ENCODE measurements around the gene TIMM29.

The TIMM29 gene

DNA sequence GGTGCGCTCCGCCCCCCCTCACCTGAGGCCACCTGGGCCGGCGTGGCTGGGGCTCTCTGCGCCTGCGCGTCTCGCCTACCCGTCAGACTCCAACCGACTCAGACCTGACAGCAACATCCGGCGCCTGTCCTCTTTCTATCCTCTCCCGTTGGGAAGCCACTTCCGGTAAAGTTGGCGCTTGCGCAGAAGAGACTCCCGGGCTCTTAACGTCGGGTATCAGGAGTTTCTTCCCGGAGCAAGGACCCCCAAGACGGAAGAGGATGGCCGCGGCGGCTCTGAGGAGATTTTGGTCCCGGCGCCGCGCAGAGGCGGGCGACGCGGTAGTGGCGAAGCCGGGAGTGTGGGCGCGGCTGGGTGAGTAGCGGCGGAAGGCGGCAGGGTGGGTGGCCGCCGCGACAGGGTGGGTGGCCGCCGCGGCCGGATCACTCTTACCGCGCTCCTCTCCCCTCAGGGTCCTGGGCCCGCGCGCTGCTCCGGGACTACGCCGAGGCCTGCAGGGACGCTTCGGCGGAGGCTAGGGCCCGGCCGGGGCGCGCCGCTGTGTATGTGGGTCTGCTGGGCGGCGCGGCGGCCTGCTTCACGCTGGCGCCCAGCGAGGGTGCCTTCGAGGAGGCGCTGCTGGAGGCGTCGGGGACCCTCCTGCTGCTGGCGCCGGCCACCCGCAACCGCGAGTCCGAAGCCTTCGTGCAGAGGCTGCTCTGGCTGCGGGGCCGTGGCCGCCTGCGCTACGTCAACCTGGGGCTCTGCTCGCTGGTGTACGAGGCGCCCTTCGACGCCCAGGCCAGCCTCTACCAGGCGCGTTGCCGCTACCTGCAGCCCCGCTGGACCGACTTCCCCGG, at the start of gene TIMM29, which contains the start of gene YIPF2:
TSS of gene TIMM29 (plus strand) at position 249 of the 839 bp plus-strand sequence. CDS start at position 261, 12 bp downstream.
TSS of gene YIPF2 (minus strand) at position 77 of the 839 bp plus-strand sequence. CDS start 229 bp downstream, outside the sequence.
- peak; percentile 95 to 97 for DNase-seq

DNA sequence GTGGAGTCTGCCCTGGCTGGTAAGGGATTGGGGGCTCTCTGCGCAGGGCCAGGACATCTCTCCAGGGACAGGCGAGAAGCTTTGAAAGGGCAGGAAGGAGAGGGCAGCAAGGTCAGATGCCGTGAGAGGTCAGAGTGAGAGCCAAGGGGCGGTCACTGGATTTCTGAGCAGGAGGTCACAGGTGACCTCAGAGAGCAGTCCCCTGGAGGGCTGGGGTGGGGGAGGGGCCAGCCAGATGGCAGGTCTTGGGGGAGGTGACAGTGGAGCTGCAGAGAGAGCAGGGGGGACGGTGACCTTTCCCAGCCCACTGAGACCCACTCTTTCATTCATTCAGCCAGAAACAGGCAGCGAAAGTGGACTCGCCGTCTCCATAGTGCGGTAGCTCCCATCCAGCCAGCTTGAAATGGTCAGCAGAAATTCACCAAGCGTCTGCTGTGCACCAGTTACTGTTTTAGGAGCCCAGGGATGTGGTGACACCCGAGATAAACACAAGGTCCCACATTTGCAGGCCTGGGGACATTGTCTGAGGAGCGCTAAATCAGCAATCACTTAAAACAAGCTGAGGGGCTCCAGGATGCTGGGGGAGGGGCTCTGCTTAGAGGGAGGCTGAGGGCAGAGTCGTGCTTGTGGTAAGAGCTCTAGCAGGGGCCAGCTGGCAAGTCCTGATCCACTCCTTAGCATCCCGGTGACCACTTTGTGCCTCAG, 47.1 kb upstream of the TIMM29 start:
- DNase-seq = no peak

GRCh38 chr19:10882108-10882457, 46.5 kb upstream of the TIMM29 start:
- DNase-seq = no peak

GRCh38 chr19:10884274-10884673, 44.3 kb upstream of the TIMM29 start:
- no peak for DNase-seq

GRCh38 chr19:10885201-10886169, 43.1 kb upstream of the TIMM29 start:
- no peak for DNase-seq

- no peak for DNase-seq
Measured at GRCh38 chr19:10887616-10888367, 40.8 kb upstream of the TIMM29 start.

DNA sequence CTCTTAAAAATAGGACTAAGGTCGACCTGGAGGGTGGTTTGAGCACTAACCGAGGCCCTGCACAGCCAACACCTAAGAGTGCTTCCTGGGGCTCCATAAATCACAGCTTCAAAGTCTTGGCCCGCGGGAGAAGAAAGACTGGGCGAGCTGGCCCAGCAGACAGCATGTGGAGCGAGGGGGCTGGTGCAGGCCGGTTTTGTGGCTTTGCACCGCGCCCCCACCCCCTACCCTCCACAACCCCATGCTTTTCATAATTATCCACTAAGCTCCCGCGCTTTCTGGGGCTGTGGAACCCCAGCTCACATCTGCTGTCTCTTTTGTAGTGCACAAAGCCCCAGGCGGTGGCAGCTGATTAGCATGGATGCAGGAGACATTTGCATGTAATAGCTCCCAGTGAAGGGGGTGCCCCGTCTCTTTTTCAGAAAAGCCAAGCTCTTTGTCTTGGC, 40.2 kb upstream of the TIMM29 start:
- DNase-seq = no peak

- no peak for DNase-seq
Measured at GRCh38 chr19:10889880-10890279, 38.7 kb upstream of the TIMM29 start.

- DNase-seq = no peak
Measured at GRCh38 chr19:10891405-10892086, 37.1 kb upstream of the TIMM29 start.

- DNase-seq = no peak
Measured at GRCh38 chr19:10892256-10892655, 36.4 kb upstream of the TIMM29 start.

GRCh38 chr19:10894911-10895213, 33.7 kb upstream of the TIMM29 start:
- DNase-seq = no peak

DNA sequence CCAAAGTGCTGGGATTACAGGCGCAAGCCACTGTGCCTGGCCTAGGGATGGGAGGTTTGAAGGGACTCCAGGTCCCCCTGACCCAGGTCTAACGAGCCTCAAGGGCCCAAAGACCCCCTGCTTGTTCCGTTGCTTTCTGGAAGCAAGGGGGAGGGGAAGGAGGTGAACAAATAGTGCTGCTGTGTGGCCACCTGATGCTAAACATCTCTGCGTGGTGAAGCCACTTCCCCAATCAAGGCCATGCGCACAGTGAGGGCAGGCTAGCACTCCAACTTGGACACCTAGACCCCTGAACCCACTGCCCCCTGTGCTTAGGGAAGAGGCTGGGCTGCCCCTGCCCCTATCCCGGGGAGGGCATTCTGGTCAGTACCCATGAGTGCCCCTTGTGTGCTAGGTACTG, 33.2 kb upstream of the TIMM29 start:
- no peak for DNase-seq

GRCh38 chr19:10895920-10896319, 32.7 kb upstream of the TIMM29 start:
- no peak for DNase-seq

GRCh38 chr19:10896851-10897526, 31.6 kb upstream of the TIMM29 start:
- DNase-seq = no peak

- no peak for DNase-seq
Measured at GRCh38 chr19:10898633-10899032, 30.0 kb upstream of the TIMM29 start.

DNA sequence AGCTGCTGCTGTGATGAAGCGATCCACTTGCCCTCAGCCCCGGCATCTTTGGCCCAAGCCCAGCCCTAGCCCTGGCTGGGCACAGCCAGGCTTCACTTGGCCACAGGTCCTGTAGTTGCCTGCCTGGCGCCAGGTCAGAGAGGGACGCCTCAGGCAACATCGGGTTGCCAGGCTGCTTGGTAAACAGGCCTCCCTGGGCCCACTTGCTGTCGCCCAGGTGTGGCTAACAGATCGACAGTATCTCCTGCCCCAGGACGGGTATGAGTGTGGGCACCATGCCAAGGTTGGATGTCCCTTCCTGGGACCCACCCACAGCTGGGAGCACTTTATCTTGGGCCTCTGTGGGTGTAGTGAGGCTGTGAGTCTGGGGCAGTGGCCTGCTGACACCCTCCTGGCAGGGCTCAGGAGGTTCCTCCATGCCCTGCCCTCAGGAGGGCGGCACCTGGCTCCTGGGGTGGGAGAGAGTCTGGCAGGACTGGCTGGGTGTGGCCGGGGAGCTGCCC, 29.4 kb upstream of the TIMM29 start:
- no peak for DNase-seq

DNA sequence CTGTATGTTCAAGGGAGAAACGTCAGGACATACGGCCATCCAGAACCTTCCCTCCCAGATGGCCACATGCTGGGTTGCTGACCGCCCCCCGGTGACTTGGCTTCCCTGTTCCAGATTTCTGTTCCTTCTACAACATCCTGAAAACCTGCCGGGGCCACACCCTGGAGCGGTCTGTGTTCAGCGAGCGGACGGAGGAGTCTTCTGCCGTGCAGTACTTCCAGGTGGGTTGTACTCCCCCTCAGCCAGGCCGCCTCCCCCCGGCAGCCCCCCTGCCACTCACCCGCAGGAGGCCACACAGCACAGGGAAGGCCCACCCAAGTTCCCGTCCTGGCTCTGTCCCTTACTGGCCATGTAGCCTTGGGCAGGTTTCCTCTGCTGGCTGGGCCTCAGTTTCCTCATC, 20.7 kb upstream of the TIMM29 start:
- DNase-seq = no peak

GRCh38 chr19:10908380-10908960, 20.1 kb upstream of the TIMM29 start:
- no peak for DNase-seq

DNA sequence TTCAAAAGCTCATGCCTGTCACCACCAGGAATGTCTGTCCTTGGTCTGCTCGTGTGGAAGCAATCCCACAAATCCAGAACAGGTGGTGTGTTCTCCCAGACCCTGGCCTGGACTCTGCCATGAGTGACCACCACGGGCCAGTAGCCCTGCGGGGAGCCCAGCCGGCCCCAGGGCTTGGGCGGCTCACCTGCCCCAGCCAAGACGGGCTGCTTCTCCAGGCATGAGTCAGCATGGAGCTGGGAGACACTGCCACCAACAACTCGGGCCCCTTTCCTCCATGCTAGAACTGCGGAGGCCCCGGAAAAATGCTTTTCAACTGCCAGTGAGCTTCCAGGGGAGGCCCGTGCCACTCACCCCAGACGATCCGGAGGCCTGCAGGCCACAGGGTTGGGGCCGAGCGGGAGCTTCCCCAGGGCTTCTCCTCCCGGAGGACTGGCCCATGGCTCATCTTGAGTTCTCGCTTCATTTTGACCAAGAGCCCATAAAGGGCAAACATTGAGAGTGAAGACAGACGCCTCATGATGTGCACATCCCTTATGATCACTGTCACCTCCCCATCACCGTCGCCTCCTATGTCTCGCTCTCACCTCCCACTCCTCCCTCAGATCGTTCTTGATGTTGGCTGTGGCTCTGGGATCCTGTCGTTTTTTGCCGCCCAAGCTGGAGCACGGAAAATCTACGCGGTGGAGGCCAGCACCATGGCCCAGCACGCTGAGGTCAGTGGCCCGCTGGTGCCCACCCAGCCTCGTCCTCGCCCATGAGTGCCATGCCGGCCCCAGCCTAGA, 16.8 kb upstream of the TIMM29 start:
- DNase-seq = no peak

- DNase-seq = no peak
Measured at GRCh38 chr19:10912619-10913018, 16.0 kb upstream of the TIMM29 start.
